ENCODE measurements around the gene GRXCR1.

DNA sequence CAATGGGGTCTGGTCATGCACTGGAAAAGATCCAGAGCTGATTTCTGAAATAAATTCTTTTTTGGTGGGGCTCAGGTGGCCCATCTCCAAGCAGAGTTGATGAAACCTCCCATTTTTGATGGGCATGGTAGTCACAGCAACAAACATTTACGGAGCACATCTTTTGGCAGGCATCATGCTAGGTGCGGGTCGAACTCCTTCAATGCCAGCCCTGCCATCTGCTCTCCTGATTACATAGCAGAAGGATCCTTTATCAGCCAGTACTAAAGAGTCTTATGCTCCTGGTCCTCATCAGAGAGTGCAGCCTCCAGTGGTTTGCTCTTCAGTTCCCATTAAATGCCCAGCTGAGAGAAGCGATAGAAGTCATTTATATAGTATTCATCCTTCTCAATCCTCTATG, 121.7 kb downstream of the GRXCR1 start:
- TF ChIP-seq, protein P1, sequence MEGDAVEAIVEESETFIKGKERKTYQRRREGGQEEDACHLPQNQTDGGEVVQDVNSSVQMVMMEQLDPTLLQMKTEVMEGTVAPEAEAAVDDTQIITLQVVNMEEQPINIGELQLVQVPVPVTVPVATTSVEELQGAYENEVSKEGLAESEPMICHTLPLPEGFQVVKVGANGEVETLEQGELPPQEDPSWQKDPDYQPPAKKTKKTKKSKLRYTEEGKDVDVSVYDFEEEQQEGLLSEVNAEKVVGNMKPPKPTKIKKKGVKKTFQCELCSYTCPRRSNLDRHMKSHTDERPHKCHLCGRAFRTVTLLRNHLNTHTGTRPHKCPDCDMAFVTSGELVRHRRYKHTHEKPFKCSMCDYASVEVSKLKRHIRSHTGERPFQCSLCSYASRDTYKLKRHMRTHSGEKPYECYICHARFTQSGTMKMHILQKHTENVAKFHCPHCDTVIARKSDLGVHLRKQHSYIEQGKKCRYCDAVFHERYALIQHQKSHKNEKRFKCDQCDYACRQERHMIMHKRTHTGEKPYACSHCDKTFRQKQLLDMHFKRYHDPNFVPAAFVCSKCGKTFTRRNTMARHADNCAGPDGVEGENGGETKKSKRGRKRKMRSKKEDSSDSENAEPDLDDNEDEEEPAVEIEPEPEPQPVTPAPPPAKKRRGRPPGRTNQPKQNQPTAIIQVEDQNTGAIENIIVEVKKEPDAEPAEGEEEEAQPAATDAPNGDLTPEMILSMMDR (conservative IDR thresholded peaks at IDR 0.05), result no peak
- TF ChIP-seq EZH2 (IDR thresholded peaks at IDR 0.05; ENCODE audit: low read depth), result no peak
